NCI-H2171 treated with DMSO at 0.1 percent for 48 hours (cell line): ENCODE results near the gene CLDN15.
"Not testable (repeated sequence)": the region's sequence is repeated elsewhere in the genome, so short reads cannot be mapped to it uniquely, and the experiment has no call there.

ENCODE experiments used
- DNase-seq: peaks from one replicate; lab custom pipeline; 2025; lab: John Stamatoyannopoulos, UW

The CLDN15 gene

DNA sequence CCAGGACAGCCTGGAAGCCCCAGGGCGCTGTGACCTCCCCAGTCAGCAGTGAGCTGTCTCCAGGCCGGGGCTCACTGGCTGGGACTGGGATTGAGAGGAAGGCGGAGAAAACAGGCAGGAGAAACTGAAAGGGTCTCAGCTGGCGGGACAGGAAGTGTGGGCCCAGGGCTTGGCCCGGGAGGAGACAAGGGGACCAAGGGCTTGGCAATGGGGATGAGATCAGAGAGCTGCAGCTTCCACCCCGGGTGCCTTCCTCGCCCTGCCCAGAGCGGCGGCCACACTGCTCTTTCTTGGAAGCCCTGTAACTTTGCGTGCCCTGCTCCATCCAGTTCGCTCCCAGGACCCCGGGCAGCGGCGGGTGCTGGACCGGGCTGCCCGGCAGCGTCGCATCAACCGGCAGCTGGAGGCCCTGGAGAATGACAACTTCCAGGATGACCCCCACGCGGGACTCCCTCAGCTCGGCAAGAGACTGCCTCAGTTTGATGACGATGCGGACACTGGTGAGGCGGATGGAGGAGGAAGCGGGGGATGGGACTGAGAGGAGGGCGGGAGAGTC lies 15.2 kb downstream of the CLDN15 start:
- no peak for DNase-seq

DNA sequence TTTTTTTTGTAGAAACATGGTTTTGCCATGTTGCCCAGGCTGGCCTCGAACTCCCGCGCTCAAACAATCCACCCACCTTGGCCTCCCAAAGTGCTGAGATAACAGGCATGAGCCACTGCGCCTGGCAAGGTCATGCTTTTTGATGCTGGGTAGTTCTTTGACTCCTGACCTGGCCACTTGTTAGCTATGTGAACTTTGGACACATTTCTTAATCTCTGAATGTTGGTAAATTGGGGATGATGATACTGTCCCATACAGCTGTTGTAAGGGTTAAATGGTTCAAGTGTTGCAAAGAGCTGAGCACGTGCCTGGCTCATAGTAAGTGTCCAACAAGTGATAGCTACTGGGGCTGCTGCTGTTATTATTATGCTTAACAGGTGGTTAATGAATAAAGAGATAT lies 17.3 kb downstream of the CLDN15 start:
- no peak for DNase-seq

DNA sequence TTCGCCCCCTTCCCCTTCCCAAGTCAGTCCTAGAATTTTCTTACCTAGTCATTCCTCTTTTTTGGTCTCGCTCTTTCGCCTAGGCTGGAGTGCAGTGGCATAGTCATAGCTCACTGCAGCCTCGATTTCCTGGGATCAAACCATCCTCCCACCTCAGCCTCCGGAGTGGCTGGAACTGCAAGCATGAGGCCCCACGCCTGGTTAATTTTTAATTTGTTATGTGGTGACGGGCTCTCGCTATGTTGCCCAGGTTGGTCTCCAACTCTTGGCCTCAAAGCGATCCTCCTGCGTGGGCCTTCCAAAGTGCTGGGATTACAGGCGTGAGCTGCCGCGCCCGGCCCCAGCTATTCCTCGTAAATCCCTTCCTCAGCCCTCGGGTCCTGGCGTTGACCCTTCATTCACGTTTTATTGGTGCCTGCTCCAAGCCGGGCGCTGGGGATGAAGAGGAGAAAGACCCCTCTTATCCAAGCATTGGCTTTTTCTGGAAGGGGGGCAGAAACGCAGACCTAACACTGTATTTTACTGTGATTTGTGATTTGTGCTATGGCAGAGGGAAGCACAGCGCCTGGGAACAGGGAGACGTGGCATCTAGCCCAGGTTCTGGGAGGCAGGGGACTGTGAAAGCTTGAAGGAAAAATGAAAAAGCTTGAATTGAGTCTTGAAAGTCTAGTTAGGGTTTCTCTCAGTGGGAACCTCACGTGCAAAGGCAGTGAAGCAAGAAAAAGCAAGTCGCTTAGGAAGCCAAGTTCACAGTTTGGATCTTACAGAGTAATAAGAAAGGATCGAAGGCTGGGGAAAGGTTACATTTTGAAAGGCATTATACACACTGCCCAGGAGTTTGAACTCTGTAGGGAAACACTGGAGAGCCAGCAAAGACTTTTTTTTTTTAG lies 19.1 kb downstream of the CLDN15 start:
- DNase-seq, result no peak

DNA sequence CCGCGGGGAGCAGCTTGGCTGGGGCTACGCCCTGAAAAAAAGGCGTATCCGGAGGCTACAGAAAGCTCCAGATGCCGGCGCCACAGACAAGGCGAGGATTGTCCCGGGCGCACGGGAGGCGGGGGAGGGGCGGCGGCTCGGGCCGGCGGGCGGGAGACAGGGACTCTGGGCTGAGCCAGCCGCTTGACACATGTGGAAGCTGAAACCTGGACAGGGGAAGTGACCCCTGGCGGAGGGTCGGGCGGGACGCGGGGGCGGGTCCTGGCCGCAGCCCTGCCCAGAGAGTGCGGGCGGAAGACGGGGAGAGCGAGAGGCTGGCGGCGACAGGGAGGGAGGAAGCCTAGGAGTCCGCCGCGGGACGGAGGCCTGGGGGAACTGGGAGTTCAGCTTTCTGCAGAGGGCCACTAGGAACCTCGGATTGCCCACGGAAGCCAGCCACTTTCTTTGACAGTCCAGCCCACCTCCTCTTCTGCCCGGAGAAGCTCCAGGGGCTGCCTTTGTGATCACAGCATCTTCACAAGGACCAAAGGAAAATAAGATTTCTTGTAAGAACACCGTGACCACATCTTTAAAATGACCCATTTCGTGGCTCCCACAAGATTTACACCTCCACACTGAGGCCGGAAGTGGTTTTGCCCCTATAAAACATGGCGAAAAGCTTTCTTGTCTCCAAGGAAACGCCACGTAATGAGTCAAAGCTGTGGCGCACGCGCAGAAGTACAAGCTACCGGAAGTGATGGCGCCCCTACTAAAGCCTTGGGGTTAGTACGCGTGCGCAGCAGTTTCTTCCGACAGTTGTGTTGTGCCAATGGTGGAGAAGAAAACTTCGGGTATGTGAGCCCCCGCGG lies 20.0 kb downstream of the CLDN15 start, which contains the start of the genes PLOD3 and ZNHIT1:
TSS of gene PLOD3 (minus strand) at position 194 of the 848 bp plus-strand sequence. CDS start 307 bp downstream, outside the sequence.
TSS of gene ZNHIT1 (plus strand) at position 778 of the 848 bp plus-strand sequence. CDS start at position 809, 31 bp downstream.
- peak; percentile 98 for DNase-seq

DNA sequence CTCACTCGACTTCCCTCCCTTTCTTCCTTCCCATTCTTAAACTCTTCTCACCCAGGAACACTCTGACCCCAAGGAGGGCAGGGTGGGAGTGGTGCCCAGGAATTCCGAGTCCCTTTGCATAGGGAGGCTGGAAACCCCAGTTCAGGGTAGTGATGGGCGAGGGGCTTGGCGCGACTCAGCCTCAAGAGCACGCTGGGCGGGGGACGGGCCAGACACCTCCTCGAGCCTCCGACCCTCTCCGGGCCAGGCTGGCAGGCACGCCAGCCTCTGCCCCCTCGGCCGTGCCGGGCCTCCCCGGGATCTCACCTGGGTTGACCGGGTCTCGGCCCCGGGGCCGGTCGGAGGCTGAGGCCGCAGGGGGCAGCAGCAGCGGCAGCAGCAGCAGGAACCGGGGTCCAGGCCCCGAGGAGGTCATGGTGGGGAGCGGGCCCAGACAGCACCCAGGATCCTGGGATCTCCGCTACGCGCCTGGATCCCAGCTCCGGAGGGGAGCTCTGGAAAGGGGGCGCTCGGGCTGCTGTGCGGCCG lies 20.7 kb downstream of the CLDN15 start:
- no peak for DNase-seq

DNA sequence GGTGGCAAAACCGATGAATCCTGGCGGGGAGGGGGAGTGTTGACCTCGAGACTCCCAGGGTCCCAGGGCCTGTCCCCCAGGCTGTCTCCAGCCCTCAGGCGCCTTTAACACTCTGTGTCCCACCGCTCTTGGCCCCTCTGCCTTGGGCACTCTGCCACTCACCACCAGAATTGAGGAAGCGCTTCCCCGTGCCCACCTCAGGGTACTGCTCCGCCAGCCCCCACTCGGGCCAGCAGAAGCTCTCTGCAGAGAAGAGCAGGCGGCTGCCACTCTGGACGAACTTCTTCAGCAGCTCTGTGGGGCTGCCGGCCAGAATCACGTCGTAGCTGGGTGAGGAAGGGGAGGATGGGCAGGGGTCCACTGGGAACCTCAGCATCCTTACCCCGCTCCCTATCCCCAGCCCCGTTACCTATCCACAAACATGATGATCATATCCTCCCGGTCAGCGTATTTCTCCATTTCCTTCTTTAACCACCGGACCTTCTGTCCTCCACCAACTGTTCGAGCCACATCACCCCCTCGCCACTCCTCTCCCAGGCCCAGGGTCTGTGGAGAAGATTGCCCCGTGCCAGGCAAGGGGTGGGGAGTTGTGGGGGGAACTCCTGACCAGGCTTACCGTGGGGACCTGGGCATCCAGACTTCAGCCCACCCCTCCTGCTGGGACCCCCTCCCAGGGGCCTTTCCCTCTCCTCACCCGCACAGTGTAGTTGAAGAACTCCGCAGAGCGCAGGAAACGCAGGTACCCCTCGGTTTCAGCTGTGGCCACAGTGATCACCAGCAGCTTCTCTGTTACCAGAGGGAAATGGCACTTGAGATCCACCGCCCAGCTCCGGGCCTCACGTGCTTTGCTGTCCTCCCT lies 21.4 kb downstream of the CLDN15 start:
- no peak for DNase-seq

DNA sequence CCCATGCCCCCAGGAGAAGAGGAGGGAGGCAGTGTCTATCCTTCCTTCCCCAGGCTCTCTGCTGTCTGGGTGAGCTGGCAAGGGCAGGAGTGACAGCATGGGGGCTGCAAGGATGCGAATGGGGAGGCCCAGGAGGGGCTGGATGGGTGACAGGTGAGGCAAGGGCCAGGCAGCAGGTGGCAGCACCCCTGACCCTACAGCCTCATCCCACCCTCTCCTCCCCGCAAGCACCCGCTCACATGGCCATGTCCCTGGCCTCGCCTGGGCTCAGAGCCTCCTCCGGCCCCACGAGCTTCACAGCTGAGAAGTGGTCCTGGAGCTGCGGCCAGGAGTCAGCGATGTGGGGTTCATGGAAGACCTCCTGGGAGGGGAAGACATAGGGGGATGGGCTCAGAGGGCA lies 25.6 kb downstream of the CLDN15 start:
- no peak for DNase-seq

DNA sequence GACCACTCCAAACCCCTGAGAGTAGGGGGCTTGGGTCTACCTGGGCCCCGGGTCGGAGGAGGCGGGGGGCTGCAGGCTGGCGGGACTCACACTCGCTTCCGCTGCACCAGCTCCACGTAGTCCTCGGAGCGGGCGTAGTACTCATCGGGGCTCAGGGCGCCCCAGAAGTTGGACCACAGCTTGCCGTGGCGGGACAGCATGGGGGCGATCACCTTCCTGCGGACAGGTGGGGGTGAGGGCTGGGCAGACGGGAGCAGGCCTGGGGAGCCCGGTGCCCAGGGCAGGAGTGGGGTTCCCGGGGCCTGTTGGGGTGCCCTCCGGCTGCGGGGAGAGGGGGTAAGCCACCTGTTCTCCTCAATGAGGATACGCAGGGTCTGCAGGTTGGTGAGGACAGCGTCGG lies 26.1 kb downstream of the CLDN15 start:
- no peak for DNase-seq

DNA sequence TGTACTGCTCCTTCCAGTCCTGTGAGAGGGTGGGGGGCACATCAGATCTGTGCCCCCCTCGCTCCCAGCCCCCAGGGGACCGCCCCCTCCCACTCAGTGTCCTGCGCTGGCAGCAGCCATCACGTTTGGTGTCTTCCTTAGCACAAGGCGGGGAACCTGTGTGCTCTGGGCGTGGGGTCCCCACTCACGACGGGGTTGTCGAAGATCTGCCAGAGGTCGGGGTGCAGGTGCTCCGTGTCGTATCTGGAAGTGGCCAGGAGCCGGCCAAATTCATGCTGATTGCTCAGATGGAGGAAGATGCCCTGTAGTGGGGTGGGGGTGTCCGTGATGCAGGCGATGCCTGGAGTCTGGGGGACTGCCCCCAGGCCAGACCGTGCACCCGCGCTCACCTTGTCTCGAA lies 27.5 kb downstream of the CLDN15 start:
- no peak for DNase-seq

DNA sequence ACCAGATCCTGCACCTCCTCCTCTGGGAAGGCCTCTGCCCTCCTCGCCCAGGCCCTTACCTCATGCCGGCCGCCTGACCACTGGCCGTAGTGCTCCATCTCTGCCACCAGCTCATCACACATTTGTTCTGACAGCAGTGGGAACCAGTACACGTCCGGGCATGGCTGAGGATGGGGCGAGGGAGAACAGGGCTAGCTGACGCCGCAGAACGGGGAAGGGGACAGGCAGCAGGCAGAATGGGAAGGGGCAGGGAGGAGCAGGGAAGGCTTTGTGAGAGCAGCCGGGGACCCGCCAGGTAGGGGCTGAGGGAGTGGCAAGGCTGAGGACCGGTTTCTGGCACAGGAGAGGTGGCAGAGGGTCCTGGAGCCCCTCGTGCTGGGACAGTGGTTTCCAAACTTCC lies 28.8 kb downstream of the CLDN15 start:
- DNase-seq, result no peak

DNA sequence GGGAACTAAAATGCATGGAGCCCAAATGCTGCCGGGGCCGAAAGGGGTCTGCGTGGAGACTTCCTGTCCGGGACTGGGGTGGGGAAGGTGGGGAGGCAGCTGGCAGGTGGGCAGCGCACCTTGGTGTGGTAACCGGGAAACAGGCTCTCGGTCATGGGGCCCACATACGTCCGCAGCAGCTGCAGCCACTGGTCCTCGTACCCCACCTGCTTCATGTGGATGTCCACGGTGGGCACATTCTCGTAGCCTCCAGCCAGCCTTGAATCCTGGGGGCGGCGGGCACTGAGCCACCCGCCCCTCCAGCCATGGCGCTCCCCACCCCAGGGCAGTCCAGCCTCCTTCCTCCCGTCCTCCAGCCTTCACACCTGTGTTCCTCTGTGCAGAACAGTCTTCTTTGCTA lies 30.1 kb downstream of the CLDN15 start:
- no peak for DNase-seq

DNA sequence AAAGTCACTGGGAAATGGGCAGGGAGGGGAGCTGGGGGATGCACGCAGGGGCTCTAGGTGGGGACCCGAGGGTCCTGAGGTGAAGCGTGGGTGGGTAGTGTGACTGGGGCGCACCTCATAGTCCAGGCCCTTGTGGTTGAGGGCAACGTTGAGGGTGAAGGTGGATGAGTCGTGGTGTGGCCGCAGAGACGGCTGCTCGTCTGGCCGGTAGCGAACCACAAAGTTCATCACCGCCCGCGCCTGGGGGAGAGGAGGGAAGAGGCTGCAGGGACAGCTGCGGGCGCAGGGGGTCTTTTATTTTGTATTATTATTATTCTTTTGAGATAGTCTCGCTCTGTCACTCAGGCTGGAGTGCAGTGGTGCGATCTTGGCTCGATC lies 30.9 kb downstream of the CLDN15 start:
- no peak for DNase-seq

DNA sequence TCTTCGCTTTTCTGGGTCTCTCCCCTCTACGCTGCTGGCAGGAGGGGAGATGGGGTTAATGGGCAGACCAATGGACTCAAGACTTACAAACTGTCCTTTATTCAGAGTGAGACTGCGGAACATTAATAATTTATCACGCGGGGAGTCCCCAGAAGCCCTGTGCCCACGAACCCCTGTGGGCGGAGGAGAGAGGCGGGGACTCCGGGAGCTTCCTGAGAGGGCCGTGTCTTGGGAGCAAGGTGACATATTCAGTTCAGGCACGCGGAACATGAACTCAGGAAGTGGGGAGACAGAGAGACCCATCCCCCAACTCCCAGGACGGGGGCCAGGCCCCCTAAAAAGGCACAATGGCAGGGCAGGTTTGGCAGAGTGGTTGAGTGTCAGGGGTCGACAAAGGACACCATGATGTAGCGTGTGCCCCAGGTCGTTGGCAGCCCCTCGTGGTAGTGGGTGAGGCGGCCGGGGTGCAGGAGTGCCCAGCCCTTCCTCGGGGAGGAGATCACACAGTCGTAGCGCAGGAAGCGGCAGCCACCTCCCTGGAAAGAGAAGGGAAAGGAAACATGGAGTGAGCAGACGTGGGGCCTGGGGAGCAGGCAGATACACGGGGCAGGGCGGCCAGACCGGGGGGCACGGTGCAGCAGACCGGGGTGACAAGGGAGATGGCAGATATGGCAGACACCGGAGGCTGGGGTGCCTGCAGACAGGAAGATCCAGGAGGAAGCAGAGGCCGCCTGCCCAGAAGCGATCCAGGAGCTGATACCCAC lies 31.5 kb downstream of the CLDN15 start:
- DNase-seq, result no peak

DNA sequence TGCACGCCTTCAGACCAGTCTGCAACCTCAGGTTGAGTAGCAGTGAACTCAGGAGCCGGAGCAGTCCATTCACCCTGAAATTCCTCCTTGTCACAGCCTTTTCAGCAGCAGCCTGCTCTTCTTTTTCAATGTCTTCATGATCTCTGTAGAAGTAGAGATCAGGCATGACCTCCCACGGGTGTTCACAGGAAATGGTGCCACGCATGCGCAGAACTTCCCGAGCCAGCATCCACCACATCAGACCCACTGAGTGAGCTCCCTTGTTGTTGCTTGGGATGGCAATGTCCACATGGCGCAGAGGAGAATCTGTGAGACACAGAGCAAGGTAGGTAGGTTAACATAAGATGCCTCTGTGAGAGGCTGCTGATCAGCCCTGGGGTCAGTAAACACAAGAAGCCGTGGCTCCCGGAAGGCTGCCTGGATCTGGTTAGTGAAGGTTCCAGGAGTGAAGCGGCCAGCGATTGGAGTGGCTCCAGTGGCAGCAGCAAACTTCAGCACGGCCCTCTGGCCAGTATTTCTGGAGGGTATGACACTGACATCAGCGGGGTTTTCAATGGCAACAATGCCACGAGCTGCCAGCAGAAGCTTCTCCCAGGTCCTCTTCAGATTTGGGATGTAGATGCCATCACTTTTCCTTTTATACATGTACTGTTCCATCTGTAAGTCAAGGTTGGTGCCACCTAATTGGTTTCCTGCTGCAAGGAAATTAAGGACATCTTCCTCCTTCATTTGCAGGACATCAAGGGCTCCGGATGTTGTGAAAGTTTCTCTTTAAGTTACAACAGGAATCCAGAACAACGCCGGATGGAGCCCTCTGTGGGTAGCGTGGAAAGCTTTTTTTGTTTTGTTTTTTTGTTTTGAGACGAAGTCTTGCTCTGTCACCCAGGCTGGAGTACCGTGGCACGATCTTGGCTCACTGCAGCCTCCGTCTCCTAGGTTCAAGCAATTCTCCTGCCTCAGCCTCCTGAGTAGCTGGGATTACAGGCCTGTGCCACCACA lies 33.6 kb downstream of the CLDN15 start:
- DNase-seq, result not testable (repeated sequence)

DNA sequence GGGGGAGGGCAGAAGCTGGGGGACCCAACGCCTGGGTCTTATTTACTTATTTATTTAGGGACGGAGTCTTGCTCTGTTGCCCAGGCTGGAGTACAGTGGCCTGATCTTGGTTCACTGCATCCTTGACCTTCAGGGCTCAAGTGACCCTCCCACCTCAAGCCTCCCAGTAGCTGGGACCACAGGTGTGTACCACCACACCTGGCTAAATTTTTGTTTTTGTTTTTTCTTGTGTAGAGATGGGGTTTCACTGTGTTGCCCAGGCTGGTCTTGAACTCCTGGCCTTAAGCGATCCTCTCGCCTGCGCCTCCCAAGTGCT lies 35.0 kb downstream of the CLDN15 start:
- DNase-seq, result no peak

DNA sequence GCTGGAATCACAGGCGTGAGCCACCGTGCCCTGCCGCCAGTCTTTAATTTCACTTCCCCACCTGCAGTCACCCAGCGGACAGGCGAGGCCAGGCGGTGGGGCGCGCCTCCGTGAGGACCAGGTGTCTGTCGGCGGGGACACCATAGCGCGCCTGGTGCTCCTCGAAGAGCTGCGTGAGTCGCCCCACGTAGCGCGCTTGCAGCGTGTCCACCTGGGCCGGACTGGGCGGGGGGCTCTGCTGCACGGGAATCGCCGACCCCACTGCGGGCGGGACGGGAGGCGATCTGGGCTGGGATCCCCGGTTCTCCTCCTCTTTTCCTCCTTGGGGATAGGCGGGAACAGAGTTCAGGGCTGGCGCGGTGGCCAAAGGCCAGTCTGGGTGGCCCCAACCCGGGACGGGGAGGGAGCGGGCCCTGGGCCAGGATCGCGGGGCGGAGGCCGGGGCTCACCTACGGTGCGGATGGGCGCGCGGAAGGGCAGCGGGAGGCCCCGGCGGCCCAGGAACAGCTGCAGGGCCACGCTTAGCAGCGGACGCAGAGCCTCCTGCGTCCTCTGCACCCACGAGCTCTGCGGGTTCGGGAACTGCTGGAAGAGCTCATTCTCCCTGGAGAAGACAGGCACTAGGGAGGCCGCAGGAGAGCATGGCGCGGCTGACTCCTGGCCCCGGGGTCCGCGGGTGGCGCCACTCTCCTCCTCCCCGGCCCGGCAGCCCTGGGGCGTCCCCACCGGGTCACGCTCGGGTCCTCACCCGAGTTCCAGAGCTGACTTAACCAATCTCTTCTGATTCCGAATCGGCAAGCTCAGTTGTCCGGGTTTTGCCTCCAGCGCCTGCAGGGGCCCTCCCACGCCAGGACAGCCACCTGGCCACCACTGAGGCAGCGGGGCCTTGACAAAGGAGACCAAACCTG lies 35.7 kb downstream of the CLDN15 start:
- DNase-seq, result no peak

DNA sequence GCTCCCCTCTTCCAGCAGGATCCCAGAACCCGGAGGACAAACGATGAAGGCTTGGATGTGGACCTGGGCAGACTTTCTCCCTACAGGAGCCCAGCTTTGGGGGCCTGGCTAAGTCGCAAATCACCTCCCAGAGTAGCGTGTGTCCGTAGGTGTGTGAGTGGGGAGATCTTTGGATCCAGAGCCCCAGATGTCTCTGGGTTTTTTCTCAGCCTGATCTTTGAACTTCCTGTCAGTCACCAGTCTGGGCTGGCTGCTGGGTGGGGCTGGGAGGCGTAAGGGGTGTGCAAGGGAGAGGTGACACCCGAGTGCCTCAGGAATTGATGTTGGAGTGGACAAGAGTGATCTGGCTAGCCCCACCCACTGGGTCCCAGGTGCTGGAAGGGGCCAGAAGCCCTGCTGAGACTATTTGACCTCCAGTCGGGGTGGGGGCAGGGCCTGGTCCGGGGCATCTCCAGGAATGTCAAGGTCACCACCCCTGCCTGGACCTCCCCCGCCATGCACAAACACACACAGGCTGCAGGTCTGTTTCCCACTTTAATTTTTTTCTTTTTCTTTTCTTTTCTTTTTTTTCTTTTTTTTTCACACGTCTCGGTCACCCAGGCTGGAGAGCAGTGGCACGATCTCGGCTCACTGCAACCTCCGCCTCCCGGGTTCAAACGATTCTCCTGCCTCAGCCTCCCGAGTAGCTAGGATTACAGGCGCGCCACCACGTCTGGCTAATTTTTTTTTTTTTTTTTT lies 36.6 kb downstream of the CLDN15 start, which contains the start of gene MOGAT3:
TSS of gene MOGAT3 (minus strand) at position 175 of the 738 bp plus-strand sequence. CDS start 182 bp downstream, outside the sequence.
- no peak for DNase-seq

DNA sequence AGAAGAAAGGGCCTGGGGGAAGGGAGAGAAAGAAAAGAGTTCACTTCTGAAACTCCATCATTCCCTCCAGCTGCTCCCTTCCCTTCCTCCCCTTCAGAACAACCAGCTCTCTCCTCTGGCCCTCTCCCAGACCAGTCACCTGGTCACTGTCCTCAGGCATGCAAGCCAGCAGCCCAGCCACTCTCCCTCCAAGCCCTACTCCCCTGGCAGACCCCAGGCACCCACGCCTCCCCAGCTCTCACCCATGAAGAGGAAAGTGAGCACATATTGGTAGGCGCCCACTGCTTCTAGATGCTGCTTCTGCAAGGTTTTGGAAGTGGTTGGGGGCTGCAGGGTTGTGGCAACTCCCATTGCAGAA lies 37.1 kb downstream of the CLDN15 start:
- no peak for DNase-seq
